Spleen (tissue), 11 donors: ENCODE data around the gene PIP5K1B. TPM values are rescaled to one million over a fixed set of nuclear protein-coding genes. Genes with fewer than 3 reads are reported as not detected.

ENCODE experiments used
- DNase-seq: peaks from one replicate; pipeline ENCODE4 v3.0.0-alpha.2; 2020
- H3K27ac ChIP-seq, 8 donors: fragments of 200-600 bp; sonication (generic) in 7 of 8; 1 replicate in 4 of 8; 2 replicates in 4 of 8; pipeline versions ENCODE4 v1.5.0 to v1.8.0; 2016 to 2021; ENCODE audit warnings: inconsistent platforms in 4 of 8, mild to moderate bottlenecking in 4 of 8, moderate library complexity in 1 of 8
- H3K27me3 ChIP-seq, 7 donors: fragments of 200-600 bp; sonication (generic) in 6 of 7; replicated peaks in 1 of 7; 1 replicate in 4 of 7; 2 replicates in 3 of 7; pipeline versions ENCODE4 v1.5.0 to v1.8.0; 2016 to 2021; ENCODE audit warnings: inconsistent platforms in 3 of 7, mild to moderate bottlenecking in 1 of 7
- H3K36me3 ChIP-seq, 6 donors: fragments of 200-600 bp; sonication (generic) in 5 of 6; 1 replicate in 4 of 6; 2 replicates in 2 of 6; pipeline versions ENCODE4 v1.5.0 to v1.8.0; 2016 to 2021; ENCODE audit warnings: inconsistent platforms in 2 of 6
- H3K4me1 ChIP-seq, 6 donors: fragments of 200-600 bp; sonication (generic) in 5 of 6; 1 replicate in 3 of 6; 2 replicates in 3 of 6; pipeline versions ENCODE4 v1.5.0 to v1.8.0; 2016 to 2021; ENCODE audit warnings: inconsistent platforms in 3 of 6
- H3K4me3 ChIP-seq, 8 donors: fragments of 200-600 bp; sonication (generic) in 7 of 8; 1 replicate in 4 of 8; 2 replicates in 4 of 8; pipeline versions ENCODE4 v1.5.0 to v1.8.0; 2016 to 2021; ENCODE audit warnings: inconsistent platforms in 4 of 8, mild to moderate bottlenecking in 4 of 8, moderate library complexity in 2 of 8
- H3K9me3 ChIP-seq, 8 donors: fragments of 200-600 bp; sonication (generic) in 7 of 8; 1 replicate in 4 of 8; 2 replicates in 4 of 8; pipeline versions ENCODE4 v1.5.0 to v1.8.0; 2016 to 2021; ENCODE audit warnings: inconsistent platforms in 4 of 8
- POLR2A ChIP-seq, 3 donors: fragments of 450-650 bp; IDR thresholded peaks; one replicate each; pipeline ENCODE4 v1.5.1; 2017; ENCODE audit warnings: antibody characterized with exemption in 3 of 3, mild to moderate bottlenecking in 1 of 3
- POLR2AphosphoS5 ChIP-seq, 3 donors: sonication (generic); formaldehyde crosslinking; IDR thresholded peaks; one replicate each; pipeline ENCODE4 v1.5.1; 2017; ENCODE audit warnings: antibody characterized with exemption in 3 of 3
- WGBS, 5 donors: extraction: QIAGEN DNeasy Blood & Tissue Kit in 3 of 5; methylation state at CpG; one replicate each; pipeline versions ENCODE4 v1.1.5 to v1.1.7; 2013 to 2018; 5-methylcytosine and 5-hydroxymethylcytosine counted together
- intact Hi-C: fragments of 100-400 bp; cut with DNase I; formaldehyde crosslinking; loops from one replicate; pipeline ENCODE4 v1.15.0; 2023; ENCODE audit warnings: low total_unique reads
- polyA plus RNA-seq, 3 donors: library from polyadenylated mRNA; stranded (reverse); fragments of 200-250 nt; gene quantifications; one replicate each; pipeline ENCODE4 v1.2.1, GENCODE V29; 2013
- total RNA-seq, 7 donors: library from RNA; depleted of rRNA in 3 of 7; stranded (reverse); fragments of >200 nt in 3 of 7; fragmentation: NEBNext Ultra II Directional in 4 of 7; extraction: Animal tissue kit (Norgen Biotek cat#: 25700) in 4 of 7; gene quantifications; one replicate each; pipeline versions ENCODE4 v1.1.0 to v1.2.1, GENCODE V29; 2016 to 2021
- TF ChIP-seq, protein P1 (sequence below), 11 experiments: fragments of 200-600 bp in 7 of 11; fragments of 450-650 bp in 4 of 11; sonication (generic) in 4 of 11; IDR thresholded peaks in 8 of 11; conservative IDR thresholded peaks in 3 of 11; 1 replicate in 7 of 11; 2 replicates in 4 of 11; pipeline versions ENCODE4 v1.4.0 to v1.8.0; 2016 to 2021; ENCODE audit warnings: antibody characterized with exemption in 11 of 11, inconsistent platforms in 4 of 11, mild to moderate bottlenecking in 1 of 11
- donor health status: healthy with polysubstance abuse.
- donor health status: DM: no; HTN: no; CAD: no; lungs with moderate emphysema.
- donor health status: DM: no; HTN: no; CAD: no.
- donor health status: Bipolar disorder and iron deficiency.
- donor health status: healthy.
- donor health status: DM: no; HTN: no; CAD: no.
- donor health status: DM: yes; HTN: yes; CAD: no.

The PIP5K1B gene
- total and polyA plus RNA-seq, 10 donors: 1.5 to 10.3 (median 6.8) TPM

GRCh38 chr9:68970151-68970550 lies 265.1 kb downstream of the PIP5K1B start:
- 80 to 92% (median 86%) methylated on average over 2 of the region's 2 CpGs for WGBS, 5 donors
- Histone ChIP-seq H3K4me3 (no peak overlapping the region), H3K4me1 (peaks cover 0 to 9% (median 2%) of the 10 kb centered on the region in 6 donors), H3K36me3 (no peaks in the 10 kb centered on the region), H3K27me3 (no peaks in the 10 kb centered on the region), H3K27ac (no peak overlapping the region), H3K9me3 (no peaks in the 10 kb centered on the region)
- no peak for DNase-seq
- intact Hi-C loops: no loop called here
- TF ChIP-seq, protein P1, sequence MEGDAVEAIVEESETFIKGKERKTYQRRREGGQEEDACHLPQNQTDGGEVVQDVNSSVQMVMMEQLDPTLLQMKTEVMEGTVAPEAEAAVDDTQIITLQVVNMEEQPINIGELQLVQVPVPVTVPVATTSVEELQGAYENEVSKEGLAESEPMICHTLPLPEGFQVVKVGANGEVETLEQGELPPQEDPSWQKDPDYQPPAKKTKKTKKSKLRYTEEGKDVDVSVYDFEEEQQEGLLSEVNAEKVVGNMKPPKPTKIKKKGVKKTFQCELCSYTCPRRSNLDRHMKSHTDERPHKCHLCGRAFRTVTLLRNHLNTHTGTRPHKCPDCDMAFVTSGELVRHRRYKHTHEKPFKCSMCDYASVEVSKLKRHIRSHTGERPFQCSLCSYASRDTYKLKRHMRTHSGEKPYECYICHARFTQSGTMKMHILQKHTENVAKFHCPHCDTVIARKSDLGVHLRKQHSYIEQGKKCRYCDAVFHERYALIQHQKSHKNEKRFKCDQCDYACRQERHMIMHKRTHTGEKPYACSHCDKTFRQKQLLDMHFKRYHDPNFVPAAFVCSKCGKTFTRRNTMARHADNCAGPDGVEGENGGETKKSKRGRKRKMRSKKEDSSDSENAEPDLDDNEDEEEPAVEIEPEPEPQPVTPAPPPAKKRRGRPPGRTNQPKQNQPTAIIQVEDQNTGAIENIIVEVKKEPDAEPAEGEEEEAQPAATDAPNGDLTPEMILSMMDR (IDR thresholded peaks at IDR 0.05 in 8 of 11, conservative IDR thresholded peaks at IDR 0.05 in 3 of 11): no peak
- TF ChIP-seq POLR2A (IDR thresholded peaks at IDR 0.05) (no peak), POLR2AphosphoS5 (IDR thresholded peaks at IDR 0.05) (no peak)

DNA sequence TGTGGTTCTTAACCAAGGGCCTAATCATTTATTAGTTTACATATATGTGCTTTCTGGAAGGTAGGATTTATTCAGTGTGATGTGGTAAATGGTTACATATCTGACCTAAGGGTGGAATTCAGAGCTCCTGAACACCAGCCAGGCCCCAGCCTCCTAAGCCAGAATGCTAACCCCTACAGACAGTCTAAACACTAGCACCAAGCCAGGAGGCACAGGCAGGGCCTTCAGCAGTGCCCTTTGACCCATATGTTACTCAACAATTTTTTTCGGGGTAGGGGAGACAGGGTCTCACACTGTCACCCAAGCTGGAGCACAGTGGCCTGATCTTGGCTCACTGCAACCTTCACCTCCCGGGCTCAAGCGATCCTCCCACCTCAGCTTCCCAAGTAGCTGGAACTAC lies 268.6 kb downstream of the PIP5K1B start:
- H3K4me1 ChIP-seq: peaks cover 0 to 29% (median 0%) of the 10 kb centered on the region in 6 donors
- no peak for DNase-seq
- no peaks in the 10 kb centered on the region for H3K36me3 ChIP-seq
- no peak overlapping the region for H3K4me3 ChIP-seq
- 93 to 98% (median 96%) methylated on average over 3 of the region's 3 CpGs for WGBS, 5 donors
- intact Hi-C loops: no loop called here
- no peaks in the 10 kb centered on the region for H3K27me3 ChIP-seq
- TF ChIP-seq POLR2AphosphoS5 (IDR thresholded peaks at IDR 0.05) (no peak), POLR2A (IDR thresholded peaks at IDR 0.05) (no peak)
- TF ChIP-seq, protein P1 (IDR thresholded peaks at IDR 0.05 in 8 of 11, conservative IDR thresholded peaks at IDR 0.05 in 3 of 11): no peak
- no peaks in the 10 kb centered on the region for H3K9me3 ChIP-seq
- H3K27ac ChIP-seq: no peak overlapping the region

GRCh38 chr9:68974431-68974830 lies 269.4 kb downstream of the PIP5K1B start:
- Histone ChIP-seq H3K4me3 (no peak overlapping the region), H3K27me3 (no peaks in the 10 kb centered on the region), H3K4me1 (peaks cover 0 to 37% (median under 1%) of the 10 kb centered on the region in 6 donors), H3K27ac (peak overlapping the region in 3 of 8 donors; percentile 54 to 75 (median 61)), H3K36me3 (no peaks in the 10 kb centered on the region), H3K9me3 (no peaks in the 10 kb centered on the region)
- TF ChIP-seq POLR2A (IDR thresholded peaks at IDR 0.05): no peak
- TF ChIP-seq, protein P1 (IDR thresholded peaks at IDR 0.05 in 8 of 11, conservative IDR thresholded peaks at IDR 0.05 in 3 of 11): no peak
- no peak for TF ChIP-seq POLR2AphosphoS5 (IDR thresholded peaks at IDR 0.05)
- WGBS, 5 donors: 56 to 73% (median 63%) methylated on average over 5 of the region's 5 CpGs
- intact Hi-C loops: no loop called here
- DNase-seq: no peak

DNA sequence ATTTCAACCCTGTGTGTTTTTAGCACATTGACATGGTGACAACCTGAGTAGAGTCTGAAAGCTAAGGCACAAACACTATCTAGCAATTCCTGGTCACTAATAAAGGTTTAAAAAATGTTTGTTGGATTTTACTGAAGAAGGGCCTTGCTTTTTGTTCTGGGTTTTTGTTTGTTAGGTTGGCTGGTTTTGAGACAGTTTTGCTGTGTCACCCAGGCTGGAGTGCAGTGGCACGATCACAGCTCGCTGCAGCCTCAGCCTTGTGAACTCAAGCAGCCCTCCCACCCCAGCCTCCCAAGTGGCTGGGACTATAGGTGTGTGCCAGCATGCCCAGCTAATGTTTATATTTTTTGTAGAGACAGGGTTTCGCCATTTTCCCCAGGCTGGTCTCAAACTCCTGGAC lies 269.9 kb downstream of the PIP5K1B start:
- intact Hi-C loops: no loop called here
- no peak for TF ChIP-seq POLR2A (IDR thresholded peaks at IDR 0.05)
- TF ChIP-seq, protein P1 (IDR thresholded peaks at IDR 0.05 in 8 of 11, conservative IDR thresholded peaks at IDR 0.05 in 3 of 11): no peak
- no peak for TF ChIP-seq POLR2AphosphoS5 (IDR thresholded peaks at IDR 0.05)
- Histone ChIP-seq H3K36me3 (no peaks in the 10 kb centered on the region), H3K4me3 (peak overlapping the region in 2 of 8 donors; percentile 10 to 35), H3K27ac (peak overlapping the region in 4 of 8 donors; percentile 54 to 75 (median 61)), H3K9me3 (no peaks in the 10 kb centered on the region), H3K27me3 (no peaks in the 10 kb centered on the region), H3K4me1 (peaks cover 0 to 41% (median 2%) of the 10 kb centered on the region in 6 donors)
- DNase-seq: no peak
- whole genome bisulfite sequencing, 5 donors: 62 to 90% (median 80%) methylated on average over 3 of the region's 3 CpGs
